Neuron (in vitro differentiated cells): Measurements from ENCODE around the gene ANKRD11.

ENCODE experiments used
- H2AFZ ChIP-seq: one replicate; pipeline ENCODE4 v1.6.1; 2013; ENCODE audit warnings: low read depth, mild to moderate bottlenecking, inconsistent platforms, low read length, moderate library complexity
- H3K27me3 ChIP-seq: one replicate; pipeline ENCODE4 v1.6.1; 2013; ENCODE audit warnings: low read length; ENCODE audit not compliant: insufficient read depth
- H3K36me3 ChIP-seq: one replicate; pipeline ENCODE4 v1.6.1; 2013; ENCODE audit warnings: low read length; ENCODE audit not compliant: insufficient read depth
- H3K4me1 ChIP-seq: one replicate; pipeline ENCODE4 v1.6.1; 2013; ENCODE audit warnings: low read length; ENCODE audit not compliant: insufficient read depth
- H3K4me3 ChIP-seq: 2 replicates; pipeline ENCODE4 v1.5.1; 2013; ENCODE audit warnings: mild to moderate bottlenecking, low read length, moderate library complexity
- H3K9me3 ChIP-seq: one replicate; pipeline ENCODE4 v1.6.1; 2013; ENCODE audit warnings: low read length

The ANKRD11 gene

GRCh38 chr16:89450537-89450936 is 39.8 kb downstream of the ANKRD11 start:
- Histone ChIP-seq H3K27me3 (no peaks in the 10 kb centered on the region), H2AFZ (no peak overlapping the region), H3K9me3 (peaks cover 1% of the 10 kb centered on the region), H3K4me1 (peaks cover 18% of the 10 kb centered on the region), H3K36me3 (no peaks in the 10 kb centered on the region), H3K4me3 (no peak overlapping the region)

GRCh38 chr16:89449726-89450335 is 40.5 kb downstream of the ANKRD11 start:
- Histone ChIP-seq H3K36me3 (no peaks in the 10 kb centered on the region), H2AFZ (no peak overlapping the region), H3K4me3 (no peak overlapping the region), H3K27me3 (no peaks in the 10 kb centered on the region), H3K9me3 (no peaks in the 10 kb centered on the region), H3K4me1 (peaks cover 25% of the 10 kb centered on the region)

GRCh38 chr16:89448656-89449055 is 41.7 kb downstream of the ANKRD11 start:
- Histone ChIP-seq H3K9me3 (no peaks in the 10 kb centered on the region), H3K36me3 (no peaks in the 10 kb centered on the region), H2AFZ (no peak overlapping the region), H3K27me3 (no peaks in the 10 kb centered on the region), H3K4me1 (peaks cover 33% of the 10 kb centered on the region), H3K4me3 (no peak overlapping the region)

GRCh38 chr16:89446975-89447293 is 43.4 kb downstream of the ANKRD11 start:
- H3K4me1 ChIP-seq = peaks cover 48% of the 10 kb centered on the region
- H3K9me3 ChIP-seq = no peaks in the 10 kb centered on the region
- H3K36me3 ChIP-seq = no peaks in the 10 kb centered on the region

GRCh38 chr16:89446136-89446974 is 44.0 kb downstream of the ANKRD11 start:
- Histone ChIP-seq H3K9me3 (no peaks in the 10 kb centered on the region), H3K36me3 (no peaks in the 10 kb centered on the region), H2AFZ (no peak overlapping the region), H3K4me1 (peaks cover 50% of the 10 kb centered on the region), H3K27me3 (no peaks in the 10 kb centered on the region), H3K4me3 (no peak overlapping the region)

More at GRCh38 chr16:89446975-89447293, 43.4 kb downstream of the ANKRD11 start:
- no peaks in the 10 kb centered on the region for H3K27me3 ChIP-seq
- H3K4me3 ChIP-seq = no peak overlapping the region
- no peak overlapping the region for H2AFZ ChIP-seq

GRCh38 chr16:89445166-89445565 is 45.2 kb downstream of the ANKRD11 start:
- Histone ChIP-seq H3K4me1 (peaks cover 50% of the 10 kb centered on the region), H3K4me3 (no peak overlapping the region), H3K9me3 (no peaks in the 10 kb centered on the region), H3K36me3 (no peaks in the 10 kb centered on the region), H2AFZ (no peak overlapping the region), H3K27me3 (no peaks in the 10 kb centered on the region)

GRCh38 chr16:89444728-89445127 is 45.6 kb downstream of the ANKRD11 start:
- no peaks in the 10 kb centered on the region for H3K27me3 ChIP-seq
- H2AFZ ChIP-seq = no peak overlapping the region
- peaks cover 50% of the 10 kb centered on the region for H3K4me1 ChIP-seq
- no peak overlapping the region for H3K4me3 ChIP-seq
- peaks cover 1% of the 10 kb centered on the region for H3K36me3 ChIP-seq
- H3K9me3 ChIP-seq = no peaks in the 10 kb centered on the region

- H3K9me3 ChIP-seq = no peaks in the 10 kb centered on the region
- H3K4me1 ChIP-seq = peaks cover 50% of the 10 kb centered on the region
- H3K27me3 ChIP-seq = no peaks in the 10 kb centered on the region
- no peak overlapping the region for H2AFZ ChIP-seq
- H3K4me3 ChIP-seq = no peak overlapping the region
- H3K36me3 ChIP-seq = peaks cover 5% of the 10 kb centered on the region
Measured at GRCh38 chr16:89444151-89444723, 46.1 kb downstream of the ANKRD11 start.

GRCh38 chr16:89443727-89444084 is 46.7 kb downstream of the ANKRD11 start:
- Histone ChIP-seq H3K4me3 (no peak overlapping the region), H3K4me1 (peaks cover 50% of the 10 kb centered on the region)

GRCh38 chr16:89442990-89443726 is 47.2 kb downstream of the ANKRD11 start:
- H3K9me3 ChIP-seq = no peaks in the 10 kb centered on the region
- H3K4me3 ChIP-seq = no peak overlapping the region
- H3K27me3 ChIP-seq = no peaks in the 10 kb centered on the region
- H2AFZ ChIP-seq = no peak overlapping the region
- peaks cover 5% of the 10 kb centered on the region for H3K36me3 ChIP-seq
- H3K4me1 ChIP-seq = peaks cover 50% of the 10 kb centered on the region

More at GRCh38 chr16:89443727-89444084, 46.7 kb downstream of the ANKRD11 start:
- Histone ChIP-seq H2AFZ (no peak overlapping the region), H3K9me3 (no peaks in the 10 kb centered on the region), H3K36me3 (peaks cover 5% of the 10 kb centered on the region), H3K27me3 (no peaks in the 10 kb centered on the region)

- H3K4me3 ChIP-seq = no peak overlapping the region
- peaks cover 5% of the 10 kb centered on the region for H3K36me3 ChIP-seq
- H3K4me1 ChIP-seq = peaks cover 49% of the 10 kb centered on the region
- H3K9me3 ChIP-seq = no peaks in the 10 kb centered on the region
- H3K27me3 ChIP-seq = no peaks in the 10 kb centered on the region
- no peak overlapping the region for H2AFZ ChIP-seq
Measured at GRCh38 chr16:89442588-89442987, 47.8 kb downstream of the ANKRD11 start.

GRCh38 chr16:89439659-89440058 is 50.7 kb downstream of the ANKRD11 start:
- H3K9me3 ChIP-seq = peaks cover 4% of the 10 kb centered on the region
- peaks cover 29% of the 10 kb centered on the region for H3K4me1 ChIP-seq
- H3K27me3 ChIP-seq = no peaks in the 10 kb centered on the region
- H3K36me3 ChIP-seq = peaks cover 15% of the 10 kb centered on the region
- no peak overlapping the region for H2AFZ ChIP-seq
- no peak overlapping the region for H3K4me3 ChIP-seq

GRCh38 chr16:89437991-89438390 is 52.4 kb downstream of the ANKRD11 start:
- Histone ChIP-seq H3K36me3 (peaks cover 15% of the 10 kb centered on the region), H3K9me3 (peaks cover 4% of the 10 kb centered on the region), H3K4me3 (no peak overlapping the region), H3K4me1 (peaks cover 16% of the 10 kb centered on the region), H2AFZ (no peak overlapping the region), H3K27me3 (no peaks in the 10 kb centered on the region)
